Measurements from ENCODE around the gene ACACB. TPM values are rescaled to one million over a fixed set of nuclear protein-coding genes. Genes with fewer than 3 reads are reported as not detected.

The ACACB gene
- total RNA-seq, 1 donor from 2014 or later = 5.9 TPM

- Mint-ChIP-seq H3K4me3 (ENCODE audit: unreplicated experiment) (peak overlapping the region; percentile 80), H3K27ac (ENCODE audit: unreplicated experiment) (peak overlapping the region; percentile 30), H3K4me1 (ENCODE audit: low read depth) (peaks cover 20% of the 10 kb centered on the region), H3K27me3 (ENCODE audit: low read depth) (no peaks in the 10 kb centered on the region), H3K9me3 (ENCODE audit: low read depth) (no peaks in the 10 kb centered on the region), H3K36me3 (ENCODE audit: low read depth) (peaks cover 14% of the 10 kb centered on the region)
- TF ChIP-seq, protein P1, sequence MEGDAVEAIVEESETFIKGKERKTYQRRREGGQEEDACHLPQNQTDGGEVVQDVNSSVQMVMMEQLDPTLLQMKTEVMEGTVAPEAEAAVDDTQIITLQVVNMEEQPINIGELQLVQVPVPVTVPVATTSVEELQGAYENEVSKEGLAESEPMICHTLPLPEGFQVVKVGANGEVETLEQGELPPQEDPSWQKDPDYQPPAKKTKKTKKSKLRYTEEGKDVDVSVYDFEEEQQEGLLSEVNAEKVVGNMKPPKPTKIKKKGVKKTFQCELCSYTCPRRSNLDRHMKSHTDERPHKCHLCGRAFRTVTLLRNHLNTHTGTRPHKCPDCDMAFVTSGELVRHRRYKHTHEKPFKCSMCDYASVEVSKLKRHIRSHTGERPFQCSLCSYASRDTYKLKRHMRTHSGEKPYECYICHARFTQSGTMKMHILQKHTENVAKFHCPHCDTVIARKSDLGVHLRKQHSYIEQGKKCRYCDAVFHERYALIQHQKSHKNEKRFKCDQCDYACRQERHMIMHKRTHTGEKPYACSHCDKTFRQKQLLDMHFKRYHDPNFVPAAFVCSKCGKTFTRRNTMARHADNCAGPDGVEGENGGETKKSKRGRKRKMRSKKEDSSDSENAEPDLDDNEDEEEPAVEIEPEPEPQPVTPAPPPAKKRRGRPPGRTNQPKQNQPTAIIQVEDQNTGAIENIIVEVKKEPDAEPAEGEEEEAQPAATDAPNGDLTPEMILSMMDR (IDR thresholded peaks at IDR 0.05) = no peak
- no peak for DNase-seq (ENCODE audit: low spot score)
Observed at GRCh38 chr12:109099431-109100020, 16.9 kb upstream of the ACACB start.

GRCh38 chr12:109100741-109101140 lies 15.6 kb upstream of the ACACB start:
- Mint-ChIP-seq H3K4me1 (ENCODE audit: low read depth) (peaks cover 20% of the 10 kb centered on the region), H3K27me3 (ENCODE audit: low read depth) (no peaks in the 10 kb centered on the region), H3K36me3 (ENCODE audit: low read depth) (peaks cover 21% of the 10 kb centered on the region), H3K9me3 (ENCODE audit: low read depth) (no peaks in the 10 kb centered on the region), H3K27ac (ENCODE audit: unreplicated experiment) (no peak overlapping the region), H3K4me3 (ENCODE audit: unreplicated experiment) (no peak overlapping the region)
- TF ChIP-seq, protein P1 (IDR thresholded peaks at IDR 0.05) = no peak
- no peak for DNase-seq (ENCODE audit: low spot score)

- Mint-ChIP-seq H3K9me3 (ENCODE audit: low read depth) (no peaks in the 10 kb centered on the region), H3K4me3 (ENCODE audit: unreplicated experiment) (no peak overlapping the region)
- TF ChIP-seq, protein P1 (IDR thresholded peaks at IDR 0.05) = no peak
Observed at GRCh38 chr12:109102491-109102890, 13.9 kb upstream of the ACACB start.

DNA sequence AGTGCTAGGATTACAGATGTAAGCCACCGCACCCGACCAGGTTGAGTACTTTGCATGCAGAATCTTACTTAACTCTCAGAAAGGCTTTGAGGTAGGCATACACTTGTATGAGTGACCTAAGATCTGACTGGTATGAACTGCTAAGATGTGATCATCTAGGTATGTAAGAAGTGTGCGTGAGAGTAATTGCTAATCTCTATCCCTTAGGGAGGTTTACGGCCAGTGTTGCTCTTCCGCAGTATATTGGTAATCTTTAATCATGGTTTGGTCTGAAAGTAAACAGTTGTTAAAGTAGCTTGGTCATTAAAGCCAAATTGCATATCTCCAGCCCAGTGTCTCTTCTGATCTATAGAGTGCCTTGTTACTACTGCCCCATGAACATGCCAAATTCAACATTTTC lies 11.2 kb upstream of the ACACB start:
- no peaks in the 10 kb centered on the region for H3K9me3 Mint-ChIP-seq (ENCODE audit: low read depth)

More at GRCh38 chr12:109102491-109102890, 13.9 kb upstream of the ACACB start:
- Mint-ChIP-seq H3K36me3 (ENCODE audit: low read depth) (peaks cover 25% of the 10 kb centered on the region), H3K27ac (ENCODE audit: unreplicated experiment) (no peak overlapping the region), H3K27me3 (ENCODE audit: low read depth) (no peaks in the 10 kb centered on the region), H3K4me1 (ENCODE audit: low read depth) (peaks cover 20% of the 10 kb centered on the region)
- DNase-seq (ENCODE audit: low spot score) = no peak

DNA sequence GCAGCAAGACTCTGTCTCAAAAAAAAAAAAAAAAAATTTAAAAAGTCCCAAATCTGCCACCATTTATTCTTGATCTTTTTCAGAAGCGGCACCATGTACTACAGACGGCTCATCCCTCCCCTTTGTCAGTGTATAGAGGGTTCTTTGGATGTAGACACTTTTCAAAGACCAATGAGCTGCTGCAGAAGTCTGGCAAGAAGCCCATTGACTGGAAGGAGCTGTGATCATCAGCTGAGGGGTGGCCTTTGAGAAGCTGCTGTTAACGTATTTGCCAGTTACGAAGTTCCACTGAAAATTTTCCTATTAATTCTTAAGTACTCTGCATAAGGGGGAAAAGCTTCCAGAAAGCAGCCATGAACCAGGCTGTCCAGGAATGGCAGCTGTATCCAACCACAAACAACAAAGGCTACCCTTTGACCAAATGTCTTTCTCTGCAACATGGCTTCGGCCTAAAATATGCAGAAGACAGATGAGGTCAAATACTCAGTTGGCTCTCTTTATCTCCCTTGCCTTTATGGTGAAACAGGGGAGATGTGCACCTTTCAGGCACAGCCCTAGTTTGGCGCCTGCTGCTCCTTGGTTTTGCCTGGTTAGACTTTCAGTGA lies 6.5 kb upstream of the ACACB start:
- H3K4me1 Mint-ChIP-seq (ENCODE audit: low read depth) = peaks cover 19% of the 10 kb centered on the region
- H3K4me3 Mint-ChIP-seq (ENCODE audit: unreplicated experiment) = no peak overlapping the region
- no peaks in the 10 kb centered on the region for H3K27me3 Mint-ChIP-seq (ENCODE audit: low read depth)
- TF ChIP-seq, protein P1 (IDR thresholded peaks at IDR 0.05) = no peak
- DNase-seq (ENCODE audit: low spot score) = no peak
- peaks cover 12% of the 10 kb centered on the region for H3K36me3 Mint-ChIP-seq (ENCODE audit: low read depth)
- no peaks in the 10 kb centered on the region for H3K9me3 Mint-ChIP-seq (ENCODE audit: low read depth)
- H3K27ac Mint-ChIP-seq (ENCODE audit: unreplicated experiment) = peak overlapping the region; percentile 52

More for the DNA sequence above, 11.2 kb upstream of the ACACB start:
- no peaks in the 10 kb centered on the region for H3K27me3 Mint-ChIP-seq (ENCODE audit: low read depth)
- no peak overlapping the region for H3K4me3 Mint-ChIP-seq (ENCODE audit: unreplicated experiment)
- H3K36me3 Mint-ChIP-seq (ENCODE audit: low read depth) = peaks cover 25% of the 10 kb centered on the region
- DNase-seq (ENCODE audit: low spot score) = no peak
- TF ChIP-seq, protein P1 (IDR thresholded peaks at IDR 0.05) = no peak
- H3K27ac Mint-ChIP-seq (ENCODE audit: unreplicated experiment) = no peak overlapping the region
- peaks cover 5% of the 10 kb centered on the region for H3K4me1 Mint-ChIP-seq (ENCODE audit: low read depth)
